ENCODE results near the gene ATF7. TPM values are rescaled to one million over a fixed set of nuclear protein-coding genes. Genes with fewer than 3 reads are reported as not detected.

Gene ATF7
- total RNA-seq, 4 donors from 2014 or later, result 22.5 to 38.3 (median 29.9) TPM

DNA sequence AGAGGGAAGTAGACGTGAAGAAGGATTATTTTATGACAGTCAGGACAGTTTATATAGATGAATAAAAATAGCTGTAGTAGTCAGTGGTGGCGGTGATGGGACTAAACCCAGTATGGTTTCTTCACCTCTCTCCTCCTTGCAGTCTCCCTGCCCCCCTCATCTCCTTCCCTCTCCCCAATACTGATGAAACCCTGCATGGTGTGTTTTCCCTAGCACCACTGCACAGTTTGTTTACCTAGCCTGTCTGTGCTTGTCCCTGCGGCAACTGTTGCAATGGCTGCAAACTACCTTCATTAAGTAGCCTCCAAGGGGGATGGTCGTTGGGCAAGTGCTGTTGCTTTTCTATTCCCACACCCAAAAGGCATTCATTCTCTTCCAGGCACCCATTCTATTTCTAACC, 159.5 kb downstream of the ATF7 start:
- no peak for TF ChIP-seq CTCF (IDR thresholded peaks at IDR 0.05)
- ATAC-seq (ENCODE audit: low FRiP score) (no peak), DNase-seq (ENCODE audit: low spot score) (no peak)

DNA sequence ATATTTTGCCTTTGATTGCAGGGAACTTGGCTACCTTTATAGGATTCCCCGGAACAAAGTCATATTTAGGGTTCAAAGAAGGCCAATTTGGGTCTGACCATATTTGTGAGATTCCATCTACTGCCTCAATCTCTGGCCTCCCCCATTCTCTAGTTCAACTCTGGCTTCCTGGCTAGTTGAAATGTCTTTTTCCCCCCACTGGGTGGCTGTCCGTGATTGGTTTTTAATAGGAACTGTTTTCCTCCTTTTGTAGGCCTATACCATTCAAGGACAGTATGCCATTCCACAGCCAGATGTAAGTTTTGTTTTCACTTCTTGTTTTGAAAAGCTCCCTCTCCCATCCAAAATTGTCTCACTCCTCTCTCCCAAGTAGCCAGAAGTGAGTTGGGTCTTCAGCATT, 160.5 kb downstream of the ATF7 start:
- ATAC-seq (ENCODE audit: low FRiP score) (no peak), DNase-seq (ENCODE audit: low spot score) (no peak)
- no peak for TF ChIP-seq CTCF (IDR thresholded peaks at IDR 0.05)

GRCh38 chr12:53464685-53465418, 161.3 kb downstream of the ATF7 start:
- ATAC-seq (ENCODE audit: low FRiP score), result no peak
- no peak for DNase-seq (ENCODE audit: low spot score)
- no peak for TF ChIP-seq CTCF (IDR thresholded peaks at IDR 0.05)

- no peak for TF ChIP-seq CTCF (IDR thresholded peaks at IDR 0.05)
- ATAC-seq (ENCODE audit: low FRiP score) (no peak), DNase-seq (ENCODE audit: low spot score) (no peak)
Measured at GRCh38 chr12:53463802-53464560, 162.2 kb downstream of the ATF7 start.

DNA sequence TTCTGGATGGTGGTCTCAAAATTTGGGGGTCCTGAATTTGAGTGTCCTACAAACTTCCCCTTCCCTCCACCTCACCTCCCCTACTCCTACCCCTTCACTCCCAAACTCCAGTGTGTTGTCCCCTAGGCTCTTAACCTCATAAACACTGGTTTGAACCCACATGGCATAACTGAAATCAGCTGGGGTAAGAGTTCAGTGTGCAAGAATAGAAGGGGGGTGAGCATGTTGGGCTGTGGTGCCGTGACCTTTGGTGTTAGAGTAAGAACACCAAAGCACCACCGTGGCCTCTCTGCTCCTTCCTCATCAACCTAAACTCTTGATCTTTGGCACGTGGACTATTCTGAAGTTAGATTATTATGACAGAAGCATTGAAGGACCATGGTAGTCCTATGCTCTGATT, 163.2 kb downstream of the ATF7 start:
- TF ChIP-seq CTCF (IDR thresholded peaks at IDR 0.05), result no peak
- ATAC-seq (ENCODE audit: low FRiP score), result no peak
- no peak for DNase-seq (ENCODE audit: low spot score)

GRCh38 chr12:53461591-53461990, 164.6 kb downstream of the ATF7 start:
- ATAC-seq (ENCODE audit: low FRiP score) (no peak), DNase-seq (ENCODE audit: low spot score) (no peak)
- no peak for TF ChIP-seq CTCF (IDR thresholded peaks at IDR 0.05)

GRCh38 chr12:53461059-53461458, 165.1 kb downstream of the ATF7 start:
- DNase-seq (ENCODE audit: low spot score) (no peak), ATAC-seq (ENCODE audit: low FRiP score) (no peak)
- TF ChIP-seq CTCF (IDR thresholded peaks at IDR 0.05), result no peak
